Measurements from ENCODE around the gene RALGPS2.
"Not testable (repeated sequence)": the region's sequence is repeated elsewhere in the genome, so short reads cannot be mapped to it uniquely, and the experiment has no call there.

RALGPS2 gene

GRCh38 chr1:178781533-178782330 lies 56.7 kb downstream of the RALGPS2 start:
- DNase-seq (ENCODE audit: low read depth in 3 of 3) = no peak

DNA sequence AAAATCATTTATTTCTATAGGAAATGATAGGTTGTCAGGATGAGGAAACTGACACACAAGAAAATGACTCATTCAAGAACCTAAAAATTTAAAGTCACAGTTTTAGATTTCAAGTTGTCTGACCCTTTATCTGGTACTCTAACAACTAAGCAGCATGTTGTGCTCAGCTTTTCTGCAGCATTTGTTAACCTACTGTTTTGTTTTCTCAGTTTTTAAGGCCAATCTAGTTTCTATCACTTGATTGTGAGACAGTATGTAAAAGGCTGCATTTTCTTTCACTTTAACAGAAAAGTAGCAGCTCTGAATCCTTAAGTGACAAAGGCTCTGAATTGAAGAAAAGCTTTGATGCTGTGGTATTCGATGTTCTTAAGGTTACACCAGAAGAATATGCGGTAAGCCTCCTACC lies 59.1 kb downstream of the RALGPS2 start:
- no peak for DNase-seq (ENCODE audit: low read depth in 3 of 3)

DNA sequence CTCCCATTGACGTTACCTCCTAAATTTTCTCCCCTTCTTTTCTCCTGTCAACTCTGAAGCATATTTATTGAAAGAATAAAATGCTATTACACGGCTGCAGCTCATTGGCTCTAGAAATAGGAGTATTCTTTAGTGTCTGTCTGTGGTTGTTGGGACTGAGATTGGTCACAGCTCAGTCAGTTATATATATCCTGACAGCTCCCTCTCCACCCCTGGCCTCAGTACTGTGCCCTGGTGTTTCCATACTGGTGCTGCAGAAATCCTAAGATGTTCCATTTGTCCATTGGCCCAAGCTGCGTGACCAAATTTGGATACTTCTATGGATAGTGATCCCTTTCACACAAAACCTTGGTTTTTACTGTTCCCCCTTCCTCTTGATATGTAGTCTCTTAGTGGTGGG lies 67.3 kb downstream of the RALGPS2 start:
- DNase-seq (ENCODE audit: low read depth in 3 of 3) = no peak

GRCh38 chr1:178796013-178796412 lies 71.0 kb downstream of the RALGPS2 start:
- DNase-seq (ENCODE audit: low read depth in 3 of 3) = no peak

GRCh38 chr1:178797590-178797989 lies 72.5 kb downstream of the RALGPS2 start:
- DNase-seq (ENCODE audit: low read depth in 3 of 3) = no peak

DNA sequence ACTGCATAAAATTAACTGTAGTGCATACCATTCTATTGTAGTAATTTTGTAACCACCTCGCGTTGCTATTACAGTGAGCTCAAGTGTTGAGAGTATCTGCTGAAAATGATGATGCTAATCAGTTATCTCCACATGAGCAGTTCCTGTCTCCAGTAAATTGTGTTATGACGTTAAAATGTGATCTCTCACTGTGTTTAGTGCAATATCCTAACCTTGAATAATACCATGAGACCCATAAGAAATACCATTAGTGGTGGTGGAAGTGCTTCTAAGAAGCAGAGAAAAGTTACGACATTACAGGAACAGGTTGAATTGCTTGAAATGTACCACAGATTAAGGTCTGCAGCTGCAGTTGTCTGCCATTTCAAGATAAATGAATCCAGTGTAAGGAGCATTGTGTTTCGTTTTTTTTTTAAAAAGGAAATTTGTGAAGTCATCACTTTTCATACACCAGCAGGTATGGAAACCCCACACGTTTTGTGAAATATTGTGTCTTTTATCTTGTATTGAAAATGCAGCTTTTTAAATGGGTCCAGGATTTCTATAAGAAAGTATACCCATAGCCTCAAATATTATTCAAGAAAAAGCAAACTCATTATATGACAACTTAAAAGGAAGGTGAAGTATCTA lies 73.3 kb downstream of the RALGPS2 start:
- DNase-seq (ENCODE audit: low read depth in 3 of 3) = no peak

- no peak for DNase-seq (ENCODE audit: low read depth in 3 of 3)
These were observed 77.8 kb downstream of the RALGPS2 start for GRCh38 chr1:178802873-178803272.

- no peak for DNase-seq (ENCODE audit: low read depth in 3 of 3)
These were observed 81.7 kb downstream of the RALGPS2 start for GRCh38 chr1:178806665-178807300.

DNA sequence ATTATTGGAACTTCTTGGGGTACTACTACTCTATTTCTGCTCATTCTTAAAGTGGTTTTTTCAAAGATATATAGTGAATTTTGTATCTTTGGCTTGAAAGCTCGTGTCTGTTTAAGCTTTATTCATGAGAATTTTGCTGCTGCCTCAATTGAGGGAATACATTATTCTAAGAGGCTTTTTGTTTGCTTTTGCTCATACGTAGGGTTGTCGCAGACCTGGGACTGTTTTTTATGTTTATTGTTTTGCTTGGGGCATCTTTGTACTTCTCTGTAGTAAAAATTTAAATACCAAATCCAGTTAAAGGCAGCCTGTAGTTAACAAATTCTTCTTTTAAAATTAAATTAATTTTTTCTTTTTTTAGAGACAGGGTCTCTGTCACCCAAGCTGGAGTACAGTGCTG lies 83.5 kb downstream of the RALGPS2 start:
- DNase-seq (ENCODE audit: low read depth in 3 of 3) = no peak

GRCh38 chr1:178810585-178810984 lies 85.5 kb downstream of the RALGPS2 start:
- DNase-seq (ENCODE audit: low read depth in 3 of 3) = no peak

DNA sequence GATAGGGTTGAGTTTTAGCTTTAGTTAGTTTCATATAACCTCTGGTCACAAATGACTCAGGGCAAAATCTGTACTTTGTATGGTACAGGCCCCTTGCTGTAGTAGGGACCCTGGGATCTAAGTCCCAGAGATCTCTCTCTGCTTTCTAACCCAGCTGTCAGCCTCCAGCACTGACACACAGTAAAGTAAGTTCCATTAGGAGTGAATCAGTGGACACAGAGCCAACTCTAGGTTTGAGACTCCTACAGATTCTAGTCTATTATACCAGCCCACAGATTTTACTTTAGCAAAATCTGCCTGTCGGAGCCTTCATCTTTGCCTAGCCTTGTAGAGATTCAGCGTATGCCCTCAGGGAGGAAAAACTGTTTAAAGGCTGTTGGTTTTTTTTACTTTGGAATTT lies 93.4 kb downstream of the RALGPS2 start:
- DNase-seq (ENCODE audit: low read depth in 3 of 3) = no peak

- DNase-seq (ENCODE audit: low read depth in 3 of 3) = no peak
These were observed 94.1 kb downstream of the RALGPS2 start for GRCh38 chr1:178819123-178819522.

DNA sequence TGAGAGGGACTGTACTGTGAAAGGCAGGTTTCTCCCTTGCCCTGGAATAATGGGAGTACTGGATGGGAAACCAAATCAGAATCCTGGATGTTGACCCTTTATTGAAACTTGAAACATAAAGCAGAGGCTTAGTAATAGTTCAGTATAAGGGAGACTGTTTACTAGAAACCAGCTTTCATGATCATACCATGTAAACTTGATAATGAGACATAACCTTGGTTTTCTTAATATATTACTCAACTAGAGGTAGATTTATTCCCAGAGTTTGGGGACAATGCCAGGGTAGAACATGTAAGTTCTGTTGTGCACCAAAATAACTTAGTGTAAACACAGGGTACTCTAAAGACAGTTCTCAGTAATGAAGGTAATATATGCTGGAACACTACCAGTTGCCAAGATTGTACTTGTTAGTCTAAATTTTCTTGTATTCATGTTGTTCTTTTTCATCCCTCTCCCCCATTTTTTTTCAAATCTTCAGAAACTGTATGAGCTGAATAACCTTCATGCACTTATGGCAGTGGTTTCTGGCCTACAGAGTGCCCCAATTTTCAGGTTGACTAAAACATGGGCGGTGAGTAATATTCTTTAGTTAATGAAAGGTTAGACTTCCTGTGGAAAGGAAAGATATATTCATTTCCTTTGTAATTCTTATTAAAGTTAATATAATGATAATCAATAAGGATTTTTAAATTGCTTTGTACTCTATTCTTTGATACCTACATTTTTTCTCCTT lies 96.3 kb downstream of the RALGPS2 start:
- no peak for DNase-seq (ENCODE audit: low read depth in 3 of 3)

DNA sequence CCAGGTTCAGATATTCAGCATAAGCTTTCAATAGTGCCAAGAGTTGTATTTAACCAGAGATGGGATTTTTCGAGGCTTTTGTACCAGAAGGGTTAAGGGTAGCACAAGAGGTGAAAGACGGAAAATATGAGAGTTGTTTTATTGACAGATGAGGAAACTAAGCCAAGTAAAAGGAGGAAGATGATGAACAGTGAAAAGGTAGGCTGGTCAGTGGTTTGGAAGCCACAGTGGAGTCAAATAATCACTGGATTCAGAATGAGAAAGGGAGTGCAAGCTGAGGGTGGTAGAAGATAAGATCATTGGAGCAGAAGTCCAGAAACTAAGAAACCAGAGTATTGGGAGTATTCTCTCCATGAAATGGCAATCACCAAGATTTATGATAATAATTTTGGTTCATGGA lies 100.1 kb downstream of the RALGPS2 start:
- no peak for DNase-seq (ENCODE audit: low read depth in 3 of 3)

DNA sequence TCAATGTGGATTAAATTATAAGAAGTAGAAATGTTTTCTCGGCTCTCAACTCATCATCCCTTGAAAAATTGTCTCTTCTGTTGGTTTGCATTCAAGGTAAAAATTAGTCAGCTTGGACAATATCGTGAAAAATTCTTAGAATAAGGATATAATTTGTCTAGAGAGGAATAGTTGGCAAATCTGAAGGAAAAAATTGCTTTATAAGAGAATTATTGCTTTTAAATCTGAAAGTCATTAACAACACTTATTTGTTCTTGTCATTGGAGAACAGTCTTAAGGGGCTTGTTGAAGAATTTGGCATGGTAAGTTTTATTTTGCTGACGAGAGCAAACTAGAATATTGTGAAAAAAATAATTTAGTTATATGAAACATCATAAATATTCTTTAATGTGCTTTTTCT lies 119.4 kb downstream of the RALGPS2 start:
- no peak for DNase-seq (ENCODE audit: low read depth in 3 of 3)

- no peak for DNase-seq (ENCODE audit: low read depth in 3 of 3)
These were observed 121.3 kb downstream of the RALGPS2 start for GRCh38 chr1:178846306-178846705.

GRCh38 chr1:178847396-178847849 lies 122.4 kb downstream of the RALGPS2 start:
- no peak for DNase-seq (ENCODE audit: low read depth in 3 of 3)

DNA sequence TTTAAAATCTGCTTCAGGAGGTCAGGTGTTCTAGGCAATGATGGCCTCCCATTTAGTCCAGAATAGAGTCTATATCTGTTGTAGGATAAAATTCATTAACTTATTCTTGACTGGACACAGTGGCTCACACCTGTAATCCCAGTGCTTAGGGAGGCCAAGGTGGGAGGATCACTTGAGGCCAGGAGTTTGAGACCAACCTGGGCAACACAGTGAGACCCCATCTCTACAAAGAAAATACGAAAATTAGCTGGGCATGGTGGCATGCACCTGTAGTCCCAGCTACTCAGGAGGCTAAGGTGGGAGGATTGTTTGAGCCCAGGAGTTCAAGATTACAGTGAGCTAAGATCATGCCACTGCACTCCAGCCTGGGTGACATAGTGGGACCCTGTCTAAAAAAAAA lies 122.9 kb downstream of the RALGPS2 start:
- not testable (repeated sequence) for DNase-seq (ENCODE audit: low read depth in 3 of 3)

- DNase-seq (ENCODE audit: low read depth in 3 of 3) = no peak
These were observed 124.9 kb downstream of the RALGPS2 start for GRCh38 chr1:178849918-178850317.

DNA sequence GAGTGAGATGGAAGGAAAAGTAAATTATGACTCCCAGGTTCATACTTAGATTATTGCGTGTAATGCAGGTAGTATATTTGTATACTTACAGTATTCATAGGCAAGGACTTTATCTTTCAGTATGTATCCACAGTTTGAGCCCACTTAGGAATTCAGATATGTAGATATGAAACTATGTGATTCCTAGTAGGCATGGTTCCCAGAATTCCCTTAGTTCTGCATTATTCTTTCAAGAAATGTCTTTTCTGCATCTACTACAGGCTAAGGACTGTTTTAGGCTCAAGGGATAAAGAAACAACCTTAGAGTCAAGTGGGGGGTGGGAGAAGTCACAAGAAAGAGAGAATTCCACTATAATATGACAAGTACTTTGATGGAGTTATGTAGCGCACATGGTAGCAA lies 132.1 kb downstream of the RALGPS2 start:
- DNase-seq (ENCODE audit: low read depth in 3 of 3) = no peak

- DNase-seq (ENCODE audit: low read depth in 3 of 3) = no peak
These were observed 137.4 kb downstream of the RALGPS2 start for GRCh38 chr1:178862416-178862815.

GRCh38 chr1:178862864-178863263 lies 137.8 kb downstream of the RALGPS2 start:
- no peak for DNase-seq (ENCODE audit: low read depth in 3 of 3)

Measured in stimulated activated CD4-positive, alpha-beta T cell treated with anti-CD3 and anti-CD28 coated beads, TNF-alpha, amount 100 ng/mL, for 4 hours (primary cell).